IgD-negative memory B cell (primary cell): ENCODE results near the gene SGCB. TPM values are rescaled to one million over a fixed set of nuclear protein-coding genes. Genes with fewer than 3 reads are reported as not detected.
A peak's percentile ranks its signal among the peaks of the same experiment; 100 is the strongest.

Source experiments
- H3K27ac Mint-ChIP-seq, 3 donors: one replicate each; pipeline ENCODE4 v1.8.0; 2020 to 2022; ENCODE audit warnings: mild to moderate bottlenecking in 3 of 3, mixed read lengths in 3 of 3, moderate library complexity in 1 of 3
- H3K27me3 Mint-ChIP-seq: one replicate; pipeline ENCODE4 v1.8.0; 2021; ENCODE audit warnings: mixed read lengths
- H3K36me3 Mint-ChIP-seq: one replicate; pipeline ENCODE4 v1.8.0; 2020; ENCODE audit warnings: mild to moderate bottlenecking, mixed read lengths
- H3K4me1 Mint-ChIP-seq, 3 donors: one replicate each; pipeline ENCODE4 v1.8.0; 2020 to 2022; ENCODE audit warnings: mixed read lengths in 3 of 3, mild to moderate bottlenecking in 1 of 3
- H3K4me3 Mint-ChIP-seq, 4 donors: one replicate each; pipeline ENCODE4 v1.8.0; 2020 to 2022; ENCODE audit warnings: mild to moderate bottlenecking in 4 of 4, mixed read lengths in 4 of 4, moderate library complexity in 3 of 4
- H3K9me3 Mint-ChIP-seq, 3 donors: one replicate each; pipeline ENCODE4 v1.8.0; 2020 to 2021; ENCODE audit warnings: mixed read lengths in 3 of 3, mild to moderate bottlenecking in 1 of 3
- polyA plus RNA-seq: library from polyadenylated mRNA; unstranded; fragments of 300-500 nt; fragmentation: Illumina TruSeq; gene quantifications from one replicate; pipeline ENCODE4 v1.2.3, GENCODE V29; 2021

Gene SGCB
- polyA plus RNA-seq, 1 donor from 2014 or later, result 4.8 TPM

DNA sequence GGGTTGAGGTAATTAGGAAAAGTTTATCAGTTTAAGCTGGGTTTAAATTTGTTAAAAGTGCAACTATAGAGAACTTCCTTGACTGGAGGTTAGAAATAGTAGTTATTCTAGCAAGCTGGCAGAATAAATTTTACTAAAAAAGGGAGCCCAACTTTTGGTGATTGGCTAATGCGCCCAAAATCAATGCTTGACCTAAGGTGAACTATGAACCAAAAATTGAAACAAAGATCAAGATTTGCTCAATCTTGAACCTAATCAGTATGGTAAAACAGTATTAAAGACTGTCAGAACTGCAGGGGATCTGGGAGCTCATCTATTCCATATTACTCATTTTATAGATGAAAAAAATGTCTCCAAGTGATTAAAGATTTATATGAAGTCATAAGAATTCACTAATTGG, 6.9 kb upstream of the SGCB start:
- Mint-ChIP-seq H3K27ac (no peak overlapping the region), H3K9me3 (peaks cover 0 to 2% (median 0%) of the 10 kb centered on the region in 3 donors), H3K36me3 (no peaks in the 10 kb centered on the region), H3K4me3 (no peak overlapping the region), H3K27me3 (peaks cover 22% of the 10 kb centered on the region), H3K4me1 (no peaks in the 10 kb centered on the region)

DNA sequence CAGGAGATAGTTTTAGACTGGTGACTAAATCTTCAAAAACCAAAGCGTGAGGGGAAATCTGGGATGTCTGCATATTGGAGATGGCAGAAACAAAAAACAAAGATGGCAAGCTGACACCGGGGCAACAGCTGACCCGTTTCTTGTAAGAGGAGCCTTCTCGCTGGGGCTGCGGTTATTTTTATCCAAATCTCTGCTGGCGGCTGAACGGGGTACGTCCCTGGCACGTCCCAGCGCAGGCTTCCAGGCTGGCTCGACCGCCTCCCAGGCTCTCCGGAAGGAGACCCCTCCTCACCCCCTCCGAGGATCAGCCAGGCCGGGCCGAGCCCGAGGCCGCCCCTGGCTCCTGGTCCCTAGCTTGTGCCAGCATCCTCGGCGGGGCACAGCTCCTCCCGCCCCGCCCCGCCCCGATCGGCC, 403 bp downstream of the SGCB start:
- no peaks in the 10 kb centered on the region for H3K9me3 Mint-ChIP-seq
- H3K4me3 Mint-ChIP-seq, result peak overlapping the region; percentile 86 to 95 (median 88)
- no peak overlapping the region for H3K27ac Mint-ChIP-seq
- peaks cover 5% of the 10 kb centered on the region for H3K27me3 Mint-ChIP-seq
- no peaks in the 10 kb centered on the region for H3K36me3 Mint-ChIP-seq
- peaks cover 18 to 33% (median 24%) of the 10 kb centered on the region in 3 donors for H3K4me1 Mint-ChIP-seq

DNA sequence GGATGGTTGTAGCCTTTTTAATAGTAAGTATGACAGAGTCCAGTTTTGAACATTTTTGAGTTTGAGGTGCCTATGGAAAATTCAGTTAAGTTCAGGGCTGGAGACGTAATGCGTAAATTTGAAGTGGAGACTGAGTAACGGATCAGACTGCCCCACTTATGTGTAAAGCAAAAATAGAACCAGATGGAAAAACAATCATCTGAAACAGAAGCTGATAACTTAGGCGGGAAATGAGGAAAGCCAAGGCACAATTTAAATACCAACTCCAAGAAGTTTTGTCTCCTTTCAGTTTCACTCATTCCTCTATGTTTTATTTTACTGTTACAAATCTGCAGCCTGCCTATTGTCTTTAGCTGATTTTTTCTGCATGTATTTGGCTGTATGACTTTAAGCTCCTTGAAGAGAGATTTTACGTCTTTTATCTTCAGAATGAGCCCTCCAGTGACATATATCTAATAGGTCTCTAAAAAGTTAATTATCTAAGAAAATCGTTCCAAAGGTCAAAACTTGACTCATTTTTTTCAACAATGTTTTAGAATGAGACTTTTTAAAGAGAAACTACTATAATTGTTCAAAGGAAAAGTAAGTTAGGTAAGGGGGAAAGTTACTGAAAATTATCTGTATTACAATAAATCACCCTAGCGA, 1.1 kb downstream of the SGCB start:
- H3K27me3 Mint-ChIP-seq, result peaks cover 2% of the 10 kb centered on the region
- H3K36me3 Mint-ChIP-seq, result no peaks in the 10 kb centered on the region
- no peaks in the 10 kb centered on the region for H3K9me3 Mint-ChIP-seq
- H3K27ac Mint-ChIP-seq, result peak overlapping the region in 1 of 3 donors; percentile 21
- peaks cover 18 to 33% (median 24%) of the 10 kb centered on the region in 3 donors for H3K4me1 Mint-ChIP-seq
- peak overlapping the region; percentile 86 to 95 (median 88) for H3K4me3 Mint-ChIP-seq

DNA sequence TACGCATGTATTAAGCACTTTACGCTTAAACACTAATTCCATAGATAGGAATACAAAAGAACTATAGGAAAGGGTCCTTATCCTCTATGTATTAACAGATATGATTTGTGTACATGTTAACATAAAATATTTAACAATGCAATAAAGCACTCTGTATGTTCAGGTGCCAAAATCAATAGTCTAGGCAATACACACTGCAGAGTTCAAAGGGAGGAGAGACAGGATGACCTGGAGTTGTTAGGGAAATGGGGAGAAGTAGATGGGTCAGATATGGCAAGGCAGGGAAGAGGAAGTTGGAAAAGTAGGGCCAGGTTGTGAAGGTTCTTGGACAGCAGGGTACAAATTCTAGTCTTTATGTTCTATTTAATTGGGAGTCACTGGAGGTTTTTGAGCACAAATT, 2.9 kb downstream of the SGCB start:
- Mint-ChIP-seq H3K27me3 (peaks cover 2% of the 10 kb centered on the region), H3K27ac (no peak overlapping the region), H3K4me3 (peak overlapping the region in 1 of 4 donors; percentile 91)

DNA sequence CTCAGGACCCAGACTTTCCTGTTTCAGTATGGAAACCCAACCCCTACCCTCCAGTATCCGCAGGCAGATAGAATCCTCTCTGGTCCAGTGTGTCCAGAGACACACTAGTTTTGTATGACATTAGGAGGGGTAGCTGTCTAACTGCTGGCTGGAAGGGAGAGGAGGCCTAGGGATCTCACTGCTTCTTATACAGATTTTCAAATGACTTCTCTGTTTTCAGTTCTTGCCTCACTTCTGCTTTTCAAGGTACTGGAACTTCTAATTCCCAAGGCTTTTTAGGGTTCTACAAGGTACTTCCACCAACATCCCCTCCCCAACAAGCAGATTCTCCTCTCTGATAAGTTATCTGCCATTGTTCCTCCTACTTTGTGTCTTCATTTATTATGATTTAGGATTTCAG, 6.1 kb downstream of the SGCB start:
- Mint-ChIP-seq H3K4me3 (no peak overlapping the region), H3K27me3 (no peaks in the 10 kb centered on the region), H3K36me3 (peaks cover 6% of the 10 kb centered on the region), H3K4me1 (peaks cover 12 to 24% (median 14%) of the 10 kb centered on the region in 3 donors), H3K9me3 (no peaks in the 10 kb centered on the region), H3K27ac (peak overlapping the region in 1 of 3 donors; percentile 24)

More for the DNA sequence above, 2.9 kb downstream of the SGCB start:
- peaks cover 4% of the 10 kb centered on the region for H3K36me3 Mint-ChIP-seq
- H3K9me3 Mint-ChIP-seq, result no peaks in the 10 kb centered on the region
- peaks cover 20 to 33% (median 24%) of the 10 kb centered on the region in 3 donors for H3K4me1 Mint-ChIP-seq

DNA sequence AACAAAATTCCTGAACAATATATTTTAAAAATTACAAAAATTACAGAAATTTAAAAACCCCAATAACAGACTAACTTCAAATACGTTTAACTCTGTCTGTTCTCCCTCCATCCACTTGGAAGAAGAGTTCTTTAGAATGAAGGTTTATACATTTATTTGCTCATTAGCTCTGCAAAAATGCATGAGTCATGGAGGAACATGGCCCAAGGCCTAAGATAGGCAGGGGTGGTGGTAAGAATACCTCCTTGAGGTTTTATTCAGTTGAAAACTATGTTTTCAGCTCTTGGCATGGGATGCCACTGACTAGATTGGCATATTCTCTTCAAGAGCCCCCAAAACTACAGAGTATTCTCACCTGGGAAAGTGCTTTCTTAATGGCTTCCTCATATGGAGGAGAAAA, 9.1 kb downstream of the SGCB start:
- Mint-ChIP-seq H3K27ac (no peak overlapping the region), H3K36me3 (peaks cover 6% of the 10 kb centered on the region), H3K4me1 (peaks cover 0 to 2% (median 0%) of the 10 kb centered on the region in 3 donors), H3K27me3 (no peaks in the 10 kb centered on the region), H3K4me3 (no peak overlapping the region), H3K9me3 (no peaks in the 10 kb centered on the region)

DNA sequence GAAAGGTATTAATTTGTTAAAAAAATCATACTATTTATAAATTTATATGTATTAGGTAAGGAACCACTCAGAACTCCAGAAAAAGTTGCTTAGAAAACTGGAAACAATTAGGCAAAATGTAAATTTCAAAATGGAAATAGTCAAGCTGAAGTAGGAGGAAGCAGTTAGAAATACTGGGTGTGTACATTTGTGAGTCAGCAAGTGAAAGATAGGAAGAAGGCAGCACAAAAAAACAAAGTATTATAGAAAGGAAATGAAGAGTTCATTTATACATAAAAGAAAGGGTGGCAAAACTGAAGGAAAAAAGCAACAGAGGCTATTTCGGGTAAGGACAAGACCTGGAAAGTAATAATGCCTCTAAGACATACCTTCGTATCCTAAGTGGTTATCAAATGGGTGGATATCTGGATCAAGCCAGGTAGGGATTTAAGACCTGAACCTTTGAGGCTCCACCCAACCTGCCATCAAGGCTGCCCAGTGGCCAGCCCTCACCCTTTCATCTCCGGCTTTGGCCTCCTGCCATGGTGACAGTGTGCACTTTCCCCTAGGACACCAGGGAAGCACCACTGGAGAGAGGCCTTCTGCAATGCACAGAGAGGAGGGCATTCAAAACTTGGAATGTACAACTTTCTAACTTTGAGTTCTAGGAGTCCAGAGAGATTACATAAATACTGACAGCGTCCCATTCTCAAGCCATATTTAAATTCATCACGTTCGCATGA, 18.0 kb downstream of the SGCB start, which contains the start of gene LRRC66:
Gene LRRC66, minus strand, starts transcription at position 428 of the 722 bp plus-strand sequence. CDS start 2,750 bp downstream, outside the sequence.
- no peaks in the 10 kb centered on the region for H3K27me3 Mint-ChIP-seq
- H3K9me3 Mint-ChIP-seq, result no peaks in the 10 kb centered on the region
- no peaks in the 10 kb centered on the region for H3K36me3 Mint-ChIP-seq
- no peak within 1 kb of the TSS for H3K27ac Mint-ChIP-seq
- no peak within 1 kb of the TSS for H3K4me3 Mint-ChIP-seq
- peaks cover 0 to under 1% (median 0%) of the 10 kb centered on the region in 3 donors for H3K4me1 Mint-ChIP-seq

DNA sequence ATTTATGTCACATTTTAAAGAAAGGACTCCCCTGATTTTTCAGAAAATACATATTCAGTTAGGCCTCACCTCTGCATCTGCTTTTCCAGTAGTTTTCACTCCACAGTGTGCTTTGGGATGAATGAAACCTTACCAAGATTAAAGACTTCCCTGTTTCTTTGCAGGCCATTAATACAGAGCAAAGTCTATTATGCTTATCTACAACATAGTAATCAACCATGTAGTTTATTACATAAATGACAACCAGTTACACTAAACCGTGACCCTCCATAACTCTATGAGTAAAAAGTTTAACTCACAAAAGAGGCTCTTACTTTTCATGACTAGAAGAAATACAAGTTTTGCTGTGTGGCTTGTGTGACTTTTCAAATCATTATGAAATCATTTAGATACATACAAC, 20.3 kb downstream of the SGCB start:
- Mint-ChIP-seq H3K27me3 (no peaks in the 10 kb centered on the region), H3K36me3 (peaks cover 4% of the 10 kb centered on the region), H3K4me1 (peaks cover 0 to 5% (median 4%) of the 10 kb centered on the region in 3 donors), H3K4me3 (no peak overlapping the region), H3K27ac (no peak overlapping the region), H3K9me3 (no peaks in the 10 kb centered on the region)

DNA sequence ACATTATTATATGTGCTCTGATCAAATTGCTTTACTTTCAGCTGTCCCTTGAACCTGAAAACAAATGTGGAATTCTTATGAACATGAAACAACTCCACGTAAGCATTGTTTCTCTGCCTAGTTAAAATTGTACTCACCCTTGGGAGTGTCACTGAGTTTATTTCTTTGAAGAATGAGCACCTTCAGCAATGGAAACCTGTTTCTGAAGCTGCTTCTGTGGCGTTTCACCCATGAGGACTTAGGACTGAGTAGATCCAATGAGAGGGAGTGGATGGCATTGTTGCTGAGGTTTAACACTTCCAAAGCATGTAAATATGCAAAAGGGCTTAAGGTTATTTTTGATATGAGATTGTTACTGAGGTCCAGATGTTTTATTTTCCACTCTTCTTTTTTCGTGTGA, 21.1 kb downstream of the SGCB start:
- Mint-ChIP-seq H3K4me3 (no peak overlapping the region), H3K27me3 (no peaks in the 10 kb centered on the region), H3K27ac (peak overlapping the region in 1 of 3 donors; percentile 27), H3K4me1 (peaks cover 0 to 5% (median 4%) of the 10 kb centered on the region in 3 donors), H3K36me3 (peaks cover 6% of the 10 kb centered on the region), H3K9me3 (no peaks in the 10 kb centered on the region)

DNA sequence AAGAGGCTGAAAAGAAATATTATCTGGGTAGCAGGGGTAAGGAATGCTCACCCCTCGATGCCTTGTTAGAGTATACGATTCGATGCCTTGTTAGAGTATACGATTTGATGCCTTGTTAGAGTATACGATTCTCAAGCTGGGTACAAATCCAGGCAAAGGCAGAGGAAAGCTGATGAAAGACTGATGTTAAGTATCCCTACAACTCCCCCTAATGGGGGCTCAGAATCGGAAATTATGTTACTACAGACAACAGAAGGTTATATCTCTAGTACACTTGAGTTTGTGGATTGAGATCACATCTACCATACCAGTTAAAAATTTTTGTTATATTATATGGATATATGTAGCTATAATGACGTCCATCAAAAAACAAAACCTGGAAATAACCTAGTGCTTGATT, 22.7 kb downstream of the SGCB start:
- H3K9me3 Mint-ChIP-seq, result peaks cover 0 to 1% (median 0%) of the 10 kb centered on the region in 3 donors
- no peak overlapping the region for H3K27ac Mint-ChIP-seq
- peaks cover 0 to 5% (median 4%) of the 10 kb centered on the region in 3 donors for H3K4me1 Mint-ChIP-seq
- peaks cover 9% of the 10 kb centered on the region for H3K36me3 Mint-ChIP-seq
- no peaks in the 10 kb centered on the region for H3K27me3 Mint-ChIP-seq
- no peak overlapping the region for H3K4me3 Mint-ChIP-seq

DNA sequence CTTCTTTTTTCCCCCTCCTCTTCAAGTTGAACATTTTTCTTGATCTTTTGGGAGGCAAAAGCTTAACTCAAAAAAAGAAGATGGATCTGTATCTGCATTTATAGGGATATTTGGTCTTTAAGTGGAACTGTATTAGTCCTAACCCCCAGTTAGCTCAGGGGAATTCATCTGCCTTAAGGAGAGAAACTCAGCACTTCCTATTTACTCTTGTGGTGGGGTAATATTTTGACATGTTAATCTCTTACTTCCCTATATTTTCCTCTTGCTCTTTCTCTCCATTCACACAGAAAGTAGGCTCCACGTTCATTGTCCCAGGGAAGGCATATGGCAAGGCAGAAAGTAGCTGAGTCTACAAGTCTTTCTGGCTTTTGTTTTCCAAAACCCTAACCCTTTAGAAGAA, 23.2 kb downstream of the SGCB start:
- no peak overlapping the region for H3K27ac Mint-ChIP-seq
- H3K27me3 Mint-ChIP-seq, result no peaks in the 10 kb centered on the region
- H3K4me3 Mint-ChIP-seq, result no peak overlapping the region
- peaks cover 0 to 2% (median 0%) of the 10 kb centered on the region in 3 donors for H3K9me3 Mint-ChIP-seq
- peaks cover 9% of the 10 kb centered on the region for H3K36me3 Mint-ChIP-seq
- peaks cover 0 to 5% (median 4%) of the 10 kb centered on the region in 3 donors for H3K4me1 Mint-ChIP-seq

DNA sequence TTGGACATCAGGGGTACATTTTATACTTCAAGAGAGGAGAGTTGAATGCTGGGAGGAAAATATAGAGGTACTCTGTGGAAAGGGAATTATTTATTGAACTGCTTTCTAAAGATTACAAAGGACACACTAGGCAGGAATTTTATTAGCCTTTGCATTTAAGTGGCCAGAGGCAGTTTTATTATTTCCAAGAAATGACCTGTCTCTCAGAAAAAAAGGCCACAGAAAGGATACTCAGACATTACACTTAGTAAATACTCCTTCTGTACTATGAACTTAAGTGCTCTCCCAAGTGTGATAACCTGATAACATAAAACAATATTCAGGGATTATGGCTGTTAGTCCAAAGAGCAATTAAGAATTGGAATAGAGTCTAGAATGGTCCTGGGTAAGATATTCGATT, 25.4 kb downstream of the SGCB start:
- Mint-ChIP-seq H3K27ac (no peak overlapping the region), H3K4me1 (peaks cover 0 to 5% (median 4%) of the 10 kb centered on the region in 3 donors), H3K4me3 (no peak overlapping the region), H3K9me3 (peaks cover 0 to 2% (median 0%) of the 10 kb centered on the region in 3 donors), H3K36me3 (peaks cover 13% of the 10 kb centered on the region), H3K27me3 (no peaks in the 10 kb centered on the region)

DNA sequence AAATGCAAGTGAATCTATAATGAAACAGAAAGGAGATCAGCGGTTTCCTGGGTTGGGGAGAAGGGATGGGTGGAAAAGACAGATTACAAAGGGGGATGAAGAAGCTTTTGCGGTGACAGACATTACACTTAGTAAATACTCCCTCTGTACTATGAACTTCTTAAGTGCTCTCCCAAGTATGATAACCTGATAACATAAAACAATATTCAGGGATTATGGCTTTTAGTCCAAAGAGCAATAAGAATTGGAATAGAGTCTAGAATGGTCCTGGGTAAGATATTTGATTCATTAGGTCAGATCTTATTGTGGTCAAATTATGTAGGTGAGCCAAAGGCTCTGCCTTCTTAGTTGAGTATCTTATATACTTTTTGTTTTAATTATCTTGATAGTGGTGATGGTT, 27.1 kb downstream of the SGCB start:
- Mint-ChIP-seq H3K9me3 (peaks cover 0 to 2% (median 0%) of the 10 kb centered on the region in 3 donors), H3K4me1 (peaks cover 0 to 5% (median 4%) of the 10 kb centered on the region in 3 donors), H3K36me3 (peaks cover 13% of the 10 kb centered on the region), H3K27me3 (no peaks in the 10 kb centered on the region), H3K27ac (no peak overlapping the region), H3K4me3 (no peak overlapping the region)

DNA sequence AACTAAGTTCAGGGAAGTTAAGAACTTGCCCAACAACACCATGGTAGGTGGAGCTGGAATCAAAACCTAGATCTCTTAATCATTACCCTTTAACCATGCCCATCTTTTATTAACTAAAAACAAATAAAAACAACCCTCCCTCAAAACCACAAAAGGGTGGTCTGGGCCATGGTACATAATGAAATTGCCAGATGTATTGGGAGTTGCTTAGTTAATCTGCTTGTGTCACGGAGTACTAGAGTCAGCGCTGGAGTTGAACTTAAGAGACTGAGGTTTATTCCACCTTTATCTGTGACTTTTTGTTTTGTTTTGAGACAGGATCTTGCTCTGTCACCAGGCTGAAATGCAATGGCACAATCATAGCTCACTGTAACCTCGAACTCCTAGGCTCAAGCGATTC, 31.2 kb downstream of the SGCB start:
- H3K9me3 Mint-ChIP-seq, result peaks cover 0 to 2% (median 0%) of the 10 kb centered on the region in 3 donors
- no peak overlapping the region for H3K27ac Mint-ChIP-seq
- H3K27me3 Mint-ChIP-seq, result no peaks in the 10 kb centered on the region
- H3K4me3 Mint-ChIP-seq, result no peak overlapping the region
- no peaks in the 10 kb centered on the region for H3K4me1 Mint-ChIP-seq
- H3K36me3 Mint-ChIP-seq, result peaks cover 8% of the 10 kb centered on the region

DNA sequence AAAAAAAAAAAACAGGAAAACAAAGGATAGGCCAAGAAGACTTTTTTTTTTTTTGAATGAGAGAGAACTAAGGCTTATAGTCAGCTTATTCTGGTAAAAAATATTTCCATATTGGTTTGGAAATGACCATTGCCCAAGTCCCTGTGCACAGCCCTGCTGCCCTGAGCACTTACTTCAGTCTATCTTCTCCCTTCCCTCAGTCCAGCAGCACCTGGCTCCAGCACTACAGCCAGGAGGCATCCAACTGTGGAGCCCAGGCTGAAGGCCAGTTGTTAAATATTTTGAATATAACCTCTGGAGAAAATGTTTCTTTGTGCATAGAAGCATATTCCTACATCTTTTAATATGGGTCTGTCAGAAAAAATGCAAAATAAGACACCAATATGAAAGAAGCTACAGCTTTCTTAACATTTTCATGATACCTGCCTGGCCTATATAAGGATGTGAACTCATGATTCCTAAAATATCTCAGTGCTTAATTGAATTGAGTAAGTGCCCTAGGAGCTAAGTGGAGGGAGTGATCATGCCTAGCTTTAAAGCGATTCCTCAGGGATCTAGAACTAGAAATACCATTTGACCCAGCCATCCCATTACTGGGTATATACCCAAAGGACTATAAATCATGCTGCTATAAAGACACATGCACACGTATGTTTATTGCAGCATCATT, 32.4 kb downstream of the SGCB start:
- peaks cover 0 to 2% (median 0%) of the 10 kb centered on the region in 3 donors for H3K9me3 Mint-ChIP-seq
- peaks cover 5% of the 10 kb centered on the region for H3K36me3 Mint-ChIP-seq
- no peak overlapping the region for H3K4me3 Mint-ChIP-seq
- no peak overlapping the region for H3K27ac Mint-ChIP-seq
- H3K27me3 Mint-ChIP-seq, result no peaks in the 10 kb centered on the region
- H3K4me1 Mint-ChIP-seq, result no peaks in the 10 kb centered on the region
